Memory B cell (primary cell): ENCODE measurements around the gene ADGRD2.
A peak's percentile ranks its signal among the peaks of the same experiment; 100 is the strongest.

Experiments
- ATAC-seq: fragments of 150-1000 bp; cut with Tn5 transposase; 2 replicates; pipeline ENCODE4 v1.10.0; 2021; ENCODE audit warnings: low read depth, mild to moderate bottlenecking, moderate library complexity
- DNase-seq, 2 donors: peaks; one replicate each; pipeline ENCODE4 v3.0.0; 2022; ENCODE audit warnings: low spot score in 2 of 2
- H3K27ac Mint-ChIP-seq: one replicate; pipeline ENCODE4 v1.8.0; 2022; ENCODE audit warnings: mild to moderate bottlenecking, moderate library complexity, mixed read lengths
- H3K27me3 Mint-ChIP-seq: one replicate; pipeline ENCODE4 v1.8.0; 2022; ENCODE audit warnings: mixed read lengths
- H3K36me3 Mint-ChIP-seq: one replicate; pipeline ENCODE4 v1.8.0; 2022; ENCODE audit warnings: mild to moderate bottlenecking, mixed read lengths
- H3K4me1 Mint-ChIP-seq: one replicate; pipeline ENCODE4 v1.8.0; 2022; ENCODE audit warnings: mixed read lengths
- H3K4me3 Mint-ChIP-seq: one replicate; pipeline ENCODE4 v1.8.0; 2022; ENCODE audit warnings: mild to moderate bottlenecking, moderate library complexity, mixed read lengths
- H3K9me3 Mint-ChIP-seq: one replicate; pipeline ENCODE4 v1.8.0; 2022; ENCODE audit warnings: mixed read lengths

ADGRD2 gene

DNA sequence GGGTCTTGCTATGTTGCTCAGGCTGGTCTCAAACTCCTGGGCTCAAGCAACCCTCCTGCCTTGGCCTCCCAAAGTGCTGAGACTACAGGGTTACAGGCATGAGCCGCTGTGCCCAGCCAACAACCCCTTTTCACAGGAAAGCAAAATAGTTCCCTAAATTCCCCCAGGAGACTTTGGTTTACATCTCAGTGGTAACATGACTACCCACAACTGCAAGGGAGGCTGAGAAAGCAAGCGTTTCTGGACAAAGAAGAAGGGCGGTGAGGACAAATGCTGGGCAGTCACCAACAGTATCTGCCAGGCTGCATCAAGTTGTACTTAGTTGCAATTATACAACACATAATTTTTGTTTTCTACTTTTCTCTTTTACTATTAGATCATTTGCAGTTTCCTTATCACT, 7.4 kb upstream of the ADGRD2 start:
- no peak overlapping the region for H3K27ac Mint-ChIP-seq
- H3K9me3 Mint-ChIP-seq = no peaks in the 10 kb centered on the region
- no peaks in the 10 kb centered on the region for H3K36me3 Mint-ChIP-seq
- peaks cover 15% of the 10 kb centered on the region for H3K27me3 Mint-ChIP-seq
- no peak overlapping the region for H3K4me3 Mint-ChIP-seq
- ATAC-seq (no peak), DNase-seq (no peak)
- H3K4me1 Mint-ChIP-seq = no peaks in the 10 kb centered on the region

GRCh38 chr9:124443625-124444024, 6.6 kb upstream of the ADGRD2 start:
- no peak overlapping the region for H3K27ac Mint-ChIP-seq
- no peak for ATAC-seq
- peaks cover 18% of the 10 kb centered on the region for H3K27me3 Mint-ChIP-seq
- no peak for DNase-seq
- H3K9me3 Mint-ChIP-seq = no peaks in the 10 kb centered on the region
- H3K4me3 Mint-ChIP-seq = no peak overlapping the region
- no peaks in the 10 kb centered on the region for H3K36me3 Mint-ChIP-seq
- H3K4me1 Mint-ChIP-seq = no peaks in the 10 kb centered on the region

DNA sequence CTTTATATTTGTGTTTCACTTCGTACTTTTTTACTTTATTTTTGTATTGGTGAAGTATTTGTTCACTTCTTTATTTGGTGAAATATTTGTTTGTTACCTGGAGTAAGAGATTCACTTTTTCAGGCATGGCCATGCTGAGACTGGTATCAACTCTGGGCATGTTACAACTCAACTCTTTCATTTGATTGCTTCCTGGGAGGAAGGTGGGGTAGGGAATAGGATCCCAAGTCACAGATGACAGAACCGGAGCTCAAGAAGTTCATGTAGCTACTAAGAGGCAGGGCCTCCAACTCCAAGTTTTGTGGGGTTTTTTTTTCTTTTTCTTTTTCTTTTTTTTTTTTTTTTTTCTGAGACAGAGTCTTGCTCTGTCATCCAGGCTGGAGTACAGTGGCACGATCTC, 6.1 kb upstream of the ADGRD2 start:
- DNase-seq (no peak), ATAC-seq (no peak)
- Mint-ChIP-seq H3K4me3 (no peak overlapping the region), H3K36me3 (no peaks in the 10 kb centered on the region), H3K27me3 (peaks cover 19% of the 10 kb centered on the region), H3K9me3 (no peaks in the 10 kb centered on the region), H3K4me1 (no peaks in the 10 kb centered on the region), H3K27ac (no peak overlapping the region)

DNA sequence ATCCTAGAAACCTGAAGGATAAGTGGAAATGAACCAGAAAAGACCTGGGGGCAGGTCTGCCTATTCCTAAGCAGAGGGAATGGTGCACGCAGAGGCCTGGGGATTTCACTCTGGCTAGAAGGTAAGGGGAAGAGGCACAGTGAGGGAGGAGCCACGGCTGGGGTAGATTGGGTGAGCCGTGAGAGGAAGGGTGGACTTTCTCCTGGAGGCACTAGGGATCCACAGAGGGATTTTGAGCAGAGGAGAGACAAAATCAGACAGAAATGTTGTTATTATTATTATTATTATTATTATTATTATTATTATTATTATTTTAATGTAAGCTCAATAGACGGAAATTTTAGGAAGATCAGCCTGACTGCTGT, 3.0 kb upstream of the ADGRD2 start:
- Mint-ChIP-seq H3K9me3 (no peaks in the 10 kb centered on the region), H3K4me3 (no peak overlapping the region), H3K36me3 (no peaks in the 10 kb centered on the region), H3K27ac (no peak overlapping the region), H3K27me3 (peaks cover 26% of the 10 kb centered on the region), H3K4me1 (peaks cover 4% of the 10 kb centered on the region)
- DNase-seq (no peak), ATAC-seq (no peak)

DNA sequence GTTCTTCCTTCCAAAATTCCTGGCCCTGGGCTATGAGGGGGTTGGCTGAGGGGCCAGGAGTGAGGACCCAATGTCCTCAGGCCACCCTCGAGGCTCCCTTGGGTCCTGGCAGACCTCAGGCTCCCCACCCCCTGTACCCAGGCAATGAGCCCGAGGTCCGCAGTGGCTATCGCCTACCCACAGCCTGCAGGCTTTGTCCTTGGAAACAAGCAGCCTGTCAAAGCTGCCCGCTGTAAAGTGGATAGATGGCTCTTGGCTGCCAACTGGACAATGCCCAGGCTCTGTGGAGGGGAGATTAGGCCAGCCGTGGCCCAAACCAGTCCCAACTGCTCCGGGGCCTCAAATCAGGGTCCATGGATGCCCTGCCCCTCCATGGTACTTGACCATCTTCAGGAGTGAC, 2.2 kb upstream of the ADGRD2 start:
- ATAC-seq (no peak), DNase-seq (no peak)
- Mint-ChIP-seq H3K27ac (no peak overlapping the region), H3K4me3 (no peak overlapping the region), H3K27me3 (peaks cover 28% of the 10 kb centered on the region), H3K4me1 (peaks cover 4% of the 10 kb centered on the region), H3K9me3 (no peaks in the 10 kb centered on the region), H3K36me3 (no peaks in the 10 kb centered on the region)

GRCh38 chr9:124449381-124450151, 685 bp upstream of the ADGRD2 start:
- Mint-ChIP-seq H3K9me3 (no peaks in the 10 kb centered on the region), H3K36me3 (no peaks in the 10 kb centered on the region), H3K4me3 (no peak overlapping the region), H3K27ac (no peak overlapping the region), H3K4me1 (peaks cover 4% of the 10 kb centered on the region), H3K27me3 (peaks cover 26% of the 10 kb centered on the region)
- ATAC-seq (no peak), DNase-seq (no peak)

DNA sequence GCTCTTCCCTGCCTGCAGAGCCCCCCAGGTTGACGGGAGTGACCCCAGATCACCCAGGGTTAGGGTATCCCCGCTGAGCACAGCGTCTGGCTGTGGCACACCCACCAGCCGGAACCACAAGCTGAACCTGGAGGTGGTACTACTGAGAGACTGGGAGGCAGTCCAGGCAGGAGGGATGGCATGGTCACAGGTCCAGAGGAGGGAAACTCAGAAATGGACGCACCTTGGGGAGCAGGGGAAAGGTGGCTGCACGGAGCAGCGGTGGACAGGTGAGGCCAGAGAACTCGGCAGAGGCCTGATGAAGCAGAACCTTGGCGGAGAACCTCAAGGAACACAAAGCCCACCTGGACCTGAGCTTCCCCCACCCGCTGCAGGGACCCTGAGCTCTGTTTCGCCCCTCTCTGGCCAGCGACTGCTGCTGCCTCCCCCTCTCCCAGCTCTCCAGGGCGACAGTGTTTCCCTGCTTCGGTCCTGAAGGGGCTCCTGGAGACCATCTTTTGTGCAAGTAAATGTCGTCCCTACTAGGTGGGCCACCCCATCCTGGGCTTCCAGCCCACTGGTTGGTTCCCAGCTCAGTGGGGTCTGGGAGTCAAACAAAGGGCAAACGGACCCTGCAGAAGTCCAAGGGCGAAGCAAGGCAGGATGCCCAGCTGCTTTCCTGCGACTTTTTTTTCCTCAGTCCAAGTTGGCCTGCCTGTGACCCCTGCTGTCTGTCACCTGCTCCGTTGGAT, 845 bp downstream of the ADGRD2 start:
- Mint-ChIP-seq H3K27ac (no peak overlapping the region), H3K27me3 (peaks cover 29% of the 10 kb centered on the region), H3K4me3 (peak overlapping the region; percentile 14), H3K9me3 (no peaks in the 10 kb centered on the region), H3K36me3 (no peaks in the 10 kb centered on the region), H3K4me1 (peaks cover 4% of the 10 kb centered on the region)
- DNase-seq = no peak
- ATAC-seq = no peak

- no peak for DNase-seq
- ATAC-seq = no peak
- no peak overlapping the region for H3K4me3 Mint-ChIP-seq
- no peaks in the 10 kb centered on the region for H3K36me3 Mint-ChIP-seq
- H3K9me3 Mint-ChIP-seq = no peaks in the 10 kb centered on the region
- no peak overlapping the region for H3K27ac Mint-ChIP-seq
- H3K4me1 Mint-ChIP-seq = peaks cover 4% of the 10 kb centered on the region
- peaks cover 25% of the 10 kb centered on the region for H3K27me3 Mint-ChIP-seq
These were observed 2.1 kb downstream of the ADGRD2 start for GRCh38 chr9:124452326-124452725.

- Mint-ChIP-seq H3K4me3 (no peak overlapping the region), H3K27ac (no peak overlapping the region), H3K9me3 (no peaks in the 10 kb centered on the region), H3K27me3 (peaks cover 25% of the 10 kb centered on the region), H3K36me3 (no peaks in the 10 kb centered on the region), H3K4me1 (peaks cover 4% of the 10 kb centered on the region)
- ATAC-seq (no peak), DNase-seq (no peak)
These were observed 2.8 kb downstream of the ADGRD2 start for GRCh38 chr9:124452841-124453585.

DNA sequence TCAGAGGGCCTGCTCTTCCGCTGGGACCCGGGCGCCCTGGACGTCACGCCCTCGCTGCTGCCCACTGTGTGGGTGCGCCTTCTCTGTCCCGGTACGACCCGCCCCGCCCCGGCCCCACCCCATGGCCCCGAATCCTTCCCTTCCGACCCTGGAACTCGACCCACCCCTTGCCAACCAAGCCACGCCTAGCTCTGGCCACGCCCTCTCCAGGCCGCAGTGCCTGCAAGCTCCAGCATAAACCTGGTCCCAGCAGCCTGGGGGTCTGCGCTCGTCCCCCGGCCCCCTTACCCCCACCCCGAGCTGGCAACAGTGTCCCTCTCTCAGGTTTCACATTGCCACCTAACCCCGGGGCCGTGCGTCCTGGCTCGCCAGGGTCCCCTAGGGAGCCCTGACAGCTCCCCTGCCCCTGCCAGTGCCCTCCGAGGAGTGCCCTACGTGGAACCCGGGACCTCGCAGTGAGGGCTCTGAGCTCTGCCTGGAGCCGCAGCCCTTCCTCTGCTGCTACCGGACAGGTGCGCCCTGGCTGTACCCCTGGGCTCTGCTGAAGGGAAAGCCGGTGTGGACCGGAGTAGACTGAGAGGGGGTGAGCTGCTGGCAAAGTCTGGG, 3.4 kb downstream of the ADGRD2 start:
- ATAC-seq (no peak), DNase-seq (no peak)
- Mint-ChIP-seq H3K9me3 (no peaks in the 10 kb centered on the region), H3K27ac (no peak overlapping the region), H3K36me3 (no peaks in the 10 kb centered on the region), H3K27me3 (peaks cover 22% of the 10 kb centered on the region), H3K4me1 (peaks cover 4% of the 10 kb centered on the region), H3K4me3 (no peak overlapping the region)

GRCh38 chr9:124454296-124454695, 4.0 kb downstream of the ADGRD2 start:
- DNase-seq = no peak
- Mint-ChIP-seq H3K4me3 (no peak overlapping the region), H3K9me3 (no peaks in the 10 kb centered on the region), H3K27me3 (peaks cover 19% of the 10 kb centered on the region), H3K36me3 (no peaks in the 10 kb centered on the region), H3K4me1 (peaks cover 4% of the 10 kb centered on the region), H3K27ac (no peak overlapping the region)
- ATAC-seq = no peak

- peaks cover 4% of the 10 kb centered on the region for H3K4me1 Mint-ChIP-seq
- H3K27me3 Mint-ChIP-seq = peaks cover 16% of the 10 kb centered on the region
- H3K4me3 Mint-ChIP-seq = no peak overlapping the region
- no peak for ATAC-seq
- H3K27ac Mint-ChIP-seq = no peak overlapping the region
- DNase-seq = no peak
- H3K9me3 Mint-ChIP-seq = no peaks in the 10 kb centered on the region
- no peaks in the 10 kb centered on the region for H3K36me3 Mint-ChIP-seq
These were observed 4.7 kb downstream of the ADGRD2 start for GRCh38 chr9:124454791-124455443.

GRCh38 chr9:124455820-124456219, 5.6 kb downstream of the ADGRD2 start:
- Mint-ChIP-seq H3K4me3 (no peak overlapping the region), H3K9me3 (peaks cover 2% of the 10 kb centered on the region), H3K4me1 (peaks cover 4% of the 10 kb centered on the region), H3K36me3 (no peaks in the 10 kb centered on the region), H3K27ac (no peak overlapping the region), H3K27me3 (peaks cover 11% of the 10 kb centered on the region)
- DNase-seq = no peak
- ATAC-seq = no peak
